Activated CD8-positive, alpha-beta memory T cell treated with anti-CD3 and anti-CD28 coated beads, Interleukin-2, amount 10 ng/mL, durations not matched to agents 7 days and 5 days (primary cell): ENCODE measurements around the gene PHAX. TPM values are rescaled to one million over a fixed set of nuclear protein-coding genes. Genes with fewer than 3 reads are reported as not detected.
"Not testable (repeated sequence)": the region's sequence is repeated elsewhere in the genome, so short reads cannot be mapped to it uniquely, and the experiment has no call there.

ENCODE experiments used
- ATAC-seq: fragments of 150-1000 bp; cut with Tn5 transposase; one replicate; pipeline ENCODE4 v1.10.0; 2021; ENCODE audit warnings: moderate library complexity
- CTCF ChIA-PET: fragments of 350-600 bp; sonication (Branson Sonifier 250); formaldehyde crosslinking; loops from one replicate; lab custom pipeline; 2021; ENCODE audit warnings: antibody characterized with exemption; lab: Charles Lee
- DNase-seq: peaks from one replicate; pipeline ENCODE4 v3.0.0-alpha.2; 2020
- H3K27ac Mint-ChIP-seq: one replicate; pipeline ENCODE4 v1.8.0; 2021; ENCODE audit warnings: mild to moderate bottlenecking, mixed read lengths
- H3K27me3 Mint-ChIP-seq: one replicate; pipeline ENCODE4 v1.8.0; 2021; ENCODE audit warnings: mixed read lengths
- H3K36me3 Mint-ChIP-seq: one replicate; pipeline ENCODE4 v1.8.0; 2021; ENCODE audit warnings: mild to moderate bottlenecking, mixed read lengths
- H3K4me1 Mint-ChIP-seq: one replicate; pipeline ENCODE4 v1.8.0; 2021; ENCODE audit warnings: mixed read lengths
- H3K4me3 Mint-ChIP-seq: one replicate; pipeline ENCODE4 v1.8.0; 2021; ENCODE audit warnings: mild to moderate bottlenecking, moderate library complexity, mixed read lengths
- H3K9me3 Mint-ChIP-seq: one replicate; pipeline ENCODE4 v1.8.0; 2022; ENCODE audit warnings: low read depth, mixed read lengths
- total RNA-seq, 2 experiments: library from RNA; stranded (reverse); gene quantifications; one replicate each; pipeline ENCODE4 v1.2.3, GENCODE V29; 2021

Gene PHAX
- total RNA-seq, 2 experiments from 2014 or later: 35.6 to 47.1 TPM

GRCh38 chr5:126589536-126590297, 11.0 kb upstream of the PHAX start:
- Mint-ChIP-seq H3K4me1 (peaks cover 8% of the 10 kb centered on the region), H3K4me3 (no peak overlapping the region), H3K9me3 (no peaks in the 10 kb centered on the region), H3K27ac (no peak overlapping the region), H3K36me3 (peaks cover 1% of the 10 kb centered on the region), H3K27me3 (peaks cover 28% of the 10 kb centered on the region)
- no peak for DNase-seq
- no peak for ATAC-seq
- CTCF ChIA-PET: no interaction called here

- DNase-seq: no peak
- Mint-ChIP-seq H3K4me1 (peaks cover 13% of the 10 kb centered on the region), H3K27me3 (peaks cover 33% of the 10 kb centered on the region), H3K36me3 (peaks cover 1% of the 10 kb centered on the region), H3K27ac (no peak overlapping the region), H3K9me3 (no peaks in the 10 kb centered on the region), H3K4me3 (no peak overlapping the region)
- ATAC-seq: no peak
- CTCF ChIA-PET: interaction anchor here (2.2 kb wide), 1 partner anchor 9 kb away, joined by 8 read pairs; the partner anchor contains the start of gene PHAX
These were observed 9.2 kb upstream of the PHAX start for GRCh38 chr5:126591549-126591948.

- Mint-ChIP-seq H3K27ac (no peak within 1 kb of the TSS), H3K36me3 (peaks cover 1% of the 10 kb centered on the region), H3K4me1 (peaks cover 13% of the 10 kb centered on the region), H3K4me3 (peak within 1 kb of the TSS; percentile 66), H3K27me3 (peaks cover 35% of the 10 kb centered on the region), H3K9me3 (no peaks in the 10 kb centered on the region)
- CTCF ChIA-PET: interaction anchor here (0.7 to 1.7 kb wide), 5 partner anchors 9 to 449 kb away, joined by 3 to 5 read pairs (median 3); no protein-coding TSS in a partner anchor
- DNase-seq: peak; percentile 41
- ATAC-seq: peak; percentile 65
These were observed 5.8 kb upstream of the PHAX start, which contains the start of gene ALDH7A1 for GRCh38 chr5:126594748-126595485. ALDH7A1 (minus strand) TSS chr5:126595219; CDS start chr5:126595198, 21 bp downstream.

GRCh38 chr5:126595486-126596083, 5.2 kb upstream of the PHAX start:
- Mint-ChIP-seq H3K27me3 (peaks cover 35% of the 10 kb centered on the region), H3K4me3 (peak overlapping the region; percentile 66), H3K36me3 (peaks cover 1% of the 10 kb centered on the region), H3K9me3 (no peaks in the 10 kb centered on the region), H3K4me1 (peaks cover 18% of the 10 kb centered on the region), H3K27ac (no peak overlapping the region)
- no peak for ATAC-seq
- DNase-seq: peak; percentile 8
- CTCF ChIA-PET: interaction anchor here (0.7 to 1.7 kb wide), 3 partner anchors 15 to 448 kb away, joined by 3 to 4 read pairs (median 3); no protein-coding TSS in a partner anchor

GRCh38 chr5:126597156-126597555, 3.6 kb upstream of the PHAX start:
- Mint-ChIP-seq H3K36me3 (peaks cover 3% of the 10 kb centered on the region), H3K27me3 (peaks cover 31% of the 10 kb centered on the region)
- no peak for ATAC-seq

GRCh38 chr5:126599499-126599898, 1.2 kb upstream of the PHAX start:
- Mint-ChIP-seq H3K4me3 (no peak overlapping the region), H3K27me3 (peaks cover 11% of the 10 kb centered on the region), H3K4me1 (peaks cover 33% of the 10 kb centered on the region), H3K27ac (no peak overlapping the region), H3K36me3 (peaks cover 14% of the 10 kb centered on the region), H3K9me3 (no peaks in the 10 kb centered on the region)
- DNase-seq (peak; percentile 38), ATAC-seq (no peak)
- CTCF ChIA-PET: interaction anchor here (1.4 to 3.0 kb wide), 2 partner anchors 58 to 261 kb away, joined by 3 to 12 read pairs; no protein-coding TSS in a partner anchor

More at GRCh38 chr5:126597156-126597555, 3.6 kb upstream of the PHAX start:
- no peaks in the 10 kb centered on the region for H3K9me3 Mint-ChIP-seq
- no peak overlapping the region for H3K27ac Mint-ChIP-seq
- peak; percentile 7 for DNase-seq
- H3K4me3 Mint-ChIP-seq: no peak overlapping the region
- H3K4me1 Mint-ChIP-seq: peaks cover 24% of the 10 kb centered on the region
- CTCF ChIA-PET: no interaction called here

GRCh38 chr5:126599971-126600630, 646 bp upstream of the PHAX start:
- peak overlapping the region; percentile 98 for H3K4me3 Mint-ChIP-seq
- H3K9me3 Mint-ChIP-seq, H3K27me3 Mint-ChIP-seq, ATAC-seq: not testable (repeated sequence)
- DNase-seq: peak; percentile 11
- CTCF ChIA-PET: interaction anchor here (1.0 to 3.0 kb wide), 12 partner anchors 8 to 262 kb away, joined by 3 to 15 read pairs (median 7); partner anchors contain the start of gene LMNB1
- H3K36me3 Mint-ChIP-seq: peaks cover 16% of the 10 kb centered on the region
- peak overlapping the region; percentile 94 for H3K27ac Mint-ChIP-seq
- H3K4me1 Mint-ChIP-seq: peaks cover 30% of the 10 kb centered on the region

- ATAC-seq (no peak), DNase-seq (no peak)
- no peak overlapping the region for H3K4me3 Mint-ChIP-seq
- H3K9me3 Mint-ChIP-seq: no peaks in the 10 kb centered on the region
- H3K36me3 Mint-ChIP-seq: peaks cover 32% of the 10 kb centered on the region
- H3K27me3 Mint-ChIP-seq: no peaks in the 10 kb centered on the region
- CTCF ChIA-PET: interaction anchor here (1.7 kb wide), 1 partner anchor 9 kb away, joined by 5 read pairs; the partner anchor contains the start of gene ALDH7A1
- peaks cover 48% of the 10 kb centered on the region for H3K4me1 Mint-ChIP-seq
- H3K27ac Mint-ChIP-seq: no peak overlapping the region
These were observed 2.8 kb downstream of the PHAX start for GRCh38 chr5:126603402-126603991.

GRCh38 chr5:126605525-126605924, 4.8 kb downstream of the PHAX start:
- CTCF ChIA-PET: no interaction called here
- ATAC-seq (no peak), DNase-seq (no peak)
- Mint-ChIP-seq H3K4me3 (no peak overlapping the region), H3K36me3 (peaks cover 41% of the 10 kb centered on the region), H3K27me3 (no peaks in the 10 kb centered on the region), H3K4me1 (peaks cover 49% of the 10 kb centered on the region), H3K9me3 (no peaks in the 10 kb centered on the region), H3K27ac (no peak overlapping the region)

GRCh38 chr5:126610160-126610559, 9.4 kb downstream of the PHAX start:
- ATAC-seq (no peak), DNase-seq (no peak)
- CTCF ChIA-PET: interaction anchor here (0.5 to 2.3 kb wide), 3 partner anchors 9 to 15 kb away, joined by 3 to 10 read pairs (median 3); partner anchors contain the start of genes ALDH7A1 and PHAX
- H3K27me3 Mint-ChIP-seq: no peaks in the 10 kb centered on the region
- H3K27ac Mint-ChIP-seq: no peak overlapping the region
- no peak overlapping the region for H3K4me3 Mint-ChIP-seq
- H3K4me1 Mint-ChIP-seq: peaks cover 33% of the 10 kb centered on the region
- no peaks in the 10 kb centered on the region for H3K9me3 Mint-ChIP-seq
- peaks cover 40% of the 10 kb centered on the region for H3K36me3 Mint-ChIP-seq

- Mint-ChIP-seq H3K36me3 (peaks cover 38% of the 10 kb centered on the region), H3K27ac (no peak overlapping the region), H3K4me3 (no peak overlapping the region), H3K27me3 (no peaks in the 10 kb centered on the region), H3K9me3 (no peaks in the 10 kb centered on the region), H3K4me1 (peaks cover 34% of the 10 kb centered on the region)
- CTCF ChIA-PET: interaction anchor here (0.9 to 2.3 kb wide), 2 partner anchors 10 to 16 kb away, joined by 3 to 10 read pairs; partner anchors contain the start of genes ALDH7A1 and PHAX
- DNase-seq: no peak
- no peak for ATAC-seq
These were observed 9.9 kb downstream of the PHAX start for GRCh38 chr5:126610616-126611015.

- CTCF ChIA-PET: interaction anchor here (1.2 to 1.6 kb wide), 2 partner anchors 13 to 276 kb away, joined by 3 to 7 read pairs; partner anchors contain the start of gene PHAX
- Mint-ChIP-seq H3K4me1 (peaks cover 16% of the 10 kb centered on the region), H3K9me3 (no peaks in the 10 kb centered on the region), H3K36me3 (peaks cover 31% of the 10 kb centered on the region), H3K27me3 (no peaks in the 10 kb centered on the region), H3K4me3 (no peak overlapping the region), H3K27ac (peak overlapping the region; percentile 28)
- DNase-seq: no peak
- no peak for ATAC-seq
These were observed 13.3 kb downstream of the PHAX start for GRCh38 chr5:126613941-126614592.
